ENCODE data around the gene KAZALD1. TPM values are rescaled to one million over a fixed set of nuclear protein-coding genes. Genes with fewer than 3 reads are reported as not detected.

Gene KAZALD1
- polyA plus RNA-seq, 1 donor from 2014 or later, result 1.6 TPM

DNA sequence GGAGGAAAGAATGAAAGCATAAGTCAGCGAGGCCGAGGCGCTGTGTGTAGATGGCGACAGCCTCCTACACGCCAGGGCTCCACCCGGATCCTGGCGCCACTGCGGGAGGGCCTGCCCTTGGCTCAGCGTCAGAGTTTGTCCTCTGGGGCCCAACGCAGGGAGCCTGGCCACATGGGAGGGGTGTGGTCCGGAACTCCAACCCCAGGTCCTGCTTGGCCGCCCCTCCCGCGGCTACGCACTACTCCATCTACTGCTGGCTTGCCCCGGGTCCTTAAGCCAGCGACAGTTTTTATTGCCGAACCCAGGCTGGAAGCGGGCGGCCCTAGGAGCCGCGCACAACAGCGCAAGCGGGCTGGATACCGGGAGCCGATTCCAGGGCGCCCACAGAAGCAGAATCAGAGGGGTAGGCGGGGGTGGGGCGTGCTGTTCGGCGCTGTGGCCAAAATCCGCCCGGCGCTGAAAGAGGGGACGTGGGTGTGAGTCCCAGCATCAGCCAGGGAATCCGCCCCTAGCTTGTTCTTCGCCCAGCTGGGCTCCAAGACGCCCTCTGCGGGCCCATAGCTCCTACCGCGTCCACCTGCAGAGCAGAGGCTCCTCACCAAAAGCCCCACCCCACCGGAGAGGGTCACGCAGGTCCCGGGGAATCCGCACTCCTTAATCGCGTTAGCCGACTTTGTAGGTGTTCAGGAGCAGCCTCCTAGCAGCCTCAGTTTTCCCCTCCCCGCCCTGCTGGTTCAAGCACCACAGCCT lies 4.5 kb downstream of the KAZALD1 start:
- Histone ChIP-seq H3K36me3 (ENCODE audit: insufficient read depth, low read length) (no peaks in the 10 kb centered on the region), H3K79me2 (replicated peaks; ENCODE audit: insufficient read depth, low read length) (no peaks in the 10 kb centered on the region), H3K9me2 (ENCODE audit: insufficient read depth, low read length) (no peaks in the 10 kb centered on the region), H2AFZ (ENCODE audit: low read depth, low read length) (no peak overlapping the region), H3K27me3 (ENCODE audit: insufficient read depth, low read depth, low read length) (peaks cover 73% of the 10 kb centered on the region), H3K4me2 (ENCODE audit: low read length) (no peak overlapping the region), H3K27ac (ENCODE audit: low read length) (no peak overlapping the region), H3F3A (ENCODE audit: insufficient read depth, low read length, poor library complexity, severe bottlenecking) (peaks cover 3% of the 10 kb centered on the region), H3K9ac (ENCODE audit: low read length) (no peak overlapping the region), H3K9me3 (ENCODE audit: low read length) (no peaks in the 10 kb centered on the region), H3K4me3 (ENCODE audit: low read length) (peak overlapping the region; percentile 66), H4K20me1 (ENCODE audit: insufficient read depth) (no peaks in the 10 kb centered on the region)
- TF ChIP-seq POLR2AphosphoS5 (IDR thresholded peaks at IDR 0.05) (no peak), TAF1 (IDR thresholded peaks at IDR 0.05; ENCODE audit: low read depth) (no peak), EP300 (conservative IDR thresholded peaks at IDR 0.05; ENCODE audit: poor library complexity, severe bottlenecking) (no peak)
- TF ChIP-seq, protein P1, sequence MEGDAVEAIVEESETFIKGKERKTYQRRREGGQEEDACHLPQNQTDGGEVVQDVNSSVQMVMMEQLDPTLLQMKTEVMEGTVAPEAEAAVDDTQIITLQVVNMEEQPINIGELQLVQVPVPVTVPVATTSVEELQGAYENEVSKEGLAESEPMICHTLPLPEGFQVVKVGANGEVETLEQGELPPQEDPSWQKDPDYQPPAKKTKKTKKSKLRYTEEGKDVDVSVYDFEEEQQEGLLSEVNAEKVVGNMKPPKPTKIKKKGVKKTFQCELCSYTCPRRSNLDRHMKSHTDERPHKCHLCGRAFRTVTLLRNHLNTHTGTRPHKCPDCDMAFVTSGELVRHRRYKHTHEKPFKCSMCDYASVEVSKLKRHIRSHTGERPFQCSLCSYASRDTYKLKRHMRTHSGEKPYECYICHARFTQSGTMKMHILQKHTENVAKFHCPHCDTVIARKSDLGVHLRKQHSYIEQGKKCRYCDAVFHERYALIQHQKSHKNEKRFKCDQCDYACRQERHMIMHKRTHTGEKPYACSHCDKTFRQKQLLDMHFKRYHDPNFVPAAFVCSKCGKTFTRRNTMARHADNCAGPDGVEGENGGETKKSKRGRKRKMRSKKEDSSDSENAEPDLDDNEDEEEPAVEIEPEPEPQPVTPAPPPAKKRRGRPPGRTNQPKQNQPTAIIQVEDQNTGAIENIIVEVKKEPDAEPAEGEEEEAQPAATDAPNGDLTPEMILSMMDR (IDR thresholded peaks at IDR 0.05; ENCODE audit: poor library complexity, severe bottlenecking), result peak; percentile 41

- Histone ChIP-seq H3K4me2 (ENCODE audit: low read length) (peak overlapping the region; percentile 61), H3K79me2 (replicated peaks; ENCODE audit: insufficient read depth, low read length) (no peaks in the 10 kb centered on the region), H3K9ac (ENCODE audit: low read length) (no peak overlapping the region), H3K36me3 (ENCODE audit: insufficient read depth, low read length) (no peaks in the 10 kb centered on the region), H3K9me2 (ENCODE audit: insufficient read depth, low read length) (no peaks in the 10 kb centered on the region), H3K27ac (ENCODE audit: low read length) (no peak overlapping the region), H3K27me3 (ENCODE audit: insufficient read depth, low read depth, low read length) (peaks cover 73% of the 10 kb centered on the region), H2AFZ (ENCODE audit: low read depth, low read length) (no peak overlapping the region), H4K20me1 (ENCODE audit: insufficient read depth) (no peaks in the 10 kb centered on the region), H3K9me3 (ENCODE audit: low read length) (no peaks in the 10 kb centered on the region), H3K4me3 (ENCODE audit: low read length) (peak overlapping the region; percentile 66), H3F3A (ENCODE audit: insufficient read depth, low read length, poor library complexity, severe bottlenecking) (no peaks in the 10 kb centered on the region)
- TF ChIP-seq SMC3 (conservative IDR thresholded peaks at IDR 0.05; ENCODE audit: poor library complexity) (no peak), POLR2AphosphoS5 (IDR thresholded peaks at IDR 0.05) (no peak), EZH2 (IDR thresholded peaks at IDR 0.05; ENCODE audit: borderline replicate concordance, insufficient read depth, low read length, poor library complexity, severe bottlenecking) (no peak), TAF1 (IDR thresholded peaks at IDR 0.05; ENCODE audit: low read depth) (no peak), MXI1 (conservative IDR thresholded peaks at IDR 0.05; ENCODE audit: poor library complexity, severe bottlenecking) (no peak), RAD21 (conservative IDR thresholded peaks at IDR 0.05) (no peak), EP300 (conservative IDR thresholded peaks at IDR 0.05; ENCODE audit: poor library complexity, severe bottlenecking) (no peak)
- TF ChIP-seq, protein P1 (IDR thresholded peaks at IDR 0.05; ENCODE audit: poor library complexity, severe bottlenecking), result no peak
- TF ChIP-seq, protein P2, sequence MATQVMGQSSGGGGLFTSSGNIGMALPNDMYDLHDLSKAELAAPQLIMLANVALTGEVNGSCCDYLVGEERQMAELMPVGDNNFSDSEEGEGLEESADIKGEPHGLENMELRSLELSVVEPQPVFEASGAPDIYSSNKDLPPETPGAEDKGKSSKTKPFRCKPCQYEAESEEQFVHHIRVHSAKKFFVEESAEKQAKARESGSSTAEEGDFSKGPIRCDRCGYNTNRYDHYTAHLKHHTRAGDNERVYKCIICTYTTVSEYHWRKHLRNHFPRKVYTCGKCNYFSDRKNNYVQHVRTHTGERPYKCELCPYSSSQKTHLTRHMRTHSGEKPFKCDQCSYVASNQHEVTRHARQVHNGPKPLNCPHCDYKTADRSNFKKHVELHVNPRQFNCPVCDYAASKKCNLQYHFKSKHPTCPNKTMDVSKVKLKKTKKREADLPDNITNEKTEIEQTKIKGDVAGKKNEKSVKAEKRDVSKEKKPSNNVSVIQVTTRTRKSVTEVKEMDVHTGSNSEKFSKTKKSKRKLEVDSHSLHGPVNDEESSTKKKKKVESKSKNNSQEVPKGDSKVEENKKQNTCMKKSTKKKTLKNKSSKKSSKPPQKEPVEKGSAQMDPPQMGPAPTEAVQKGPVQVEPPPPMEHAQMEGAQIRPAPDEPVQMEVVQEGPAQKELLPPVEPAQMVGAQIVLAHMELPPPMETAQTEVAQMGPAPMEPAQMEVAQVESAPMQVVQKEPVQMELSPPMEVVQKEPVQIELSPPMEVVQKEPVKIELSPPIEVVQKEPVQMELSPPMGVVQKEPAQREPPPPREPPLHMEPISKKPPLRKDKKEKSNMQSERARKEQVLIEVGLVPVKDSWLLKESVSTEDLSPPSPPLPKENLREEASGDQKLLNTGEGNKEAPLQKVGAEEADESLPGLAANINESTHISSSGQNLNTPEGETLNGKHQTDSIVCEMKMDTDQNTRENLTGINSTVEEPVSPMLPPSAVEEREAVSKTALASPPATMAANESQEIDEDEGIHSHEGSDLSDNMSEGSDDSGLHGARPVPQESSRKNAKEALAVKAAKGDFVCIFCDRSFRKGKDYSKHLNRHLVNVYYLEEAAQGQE (IDR thresholded peaks at IDR 0.05; ENCODE audit: borderline replicate concordance), result no peak
Measured at GRCh38 chr10:101066896-101067355, 5.1 kb downstream of the KAZALD1 start.
